NCI-H1092 (cell line): ENCODE data around the gene SMIM30.
"Not testable (repeated sequence)": the region's sequence is repeated elsewhere in the genome, so short reads cannot be mapped to it uniquely, and the experiment has no call there.

Experiments used
- DNase-seq: peaks from one replicate; lab custom pipeline; 2025; lab: John Stamatoyannopoulos, UW

SMIM30 gene

GRCh38 chr7:113118074-113118959 lies at the start of gene SMIM30:
Gene SMIM30 (minus strand): TSS chr7:113118554. CDS start chr7:113117578, 976 bp downstream.
- DNase-seq: peak; percentile 94

GRCh38 chr7:113166176-113166575 lies 47.8 kb upstream of the SMIM30 start:
- DNase-seq: not testable (repeated sequence)

GRCh38 chr7:113161050-113161449 lies 42.7 kb upstream of the SMIM30 start:
- DNase-seq: no peak

- DNase-seq: peak; percentile 34
Measured at GRCh38 chr7:113159746-113160339, 41.5 kb upstream of the SMIM30 start.

- DNase-seq: no peak
Measured at GRCh38 chr7:113158756-113159155, 40.4 kb upstream of the SMIM30 start.

- DNase-seq: no peak
Measured at GRCh38 chr7:113154117-113154516, 35.8 kb upstream of the SMIM30 start.

GRCh38 chr7:113144817-113145216 lies 26.5 kb upstream of the SMIM30 start:
- no peak for DNase-seq

- no peak for DNase-seq
Measured at GRCh38 chr7:113143486-113144257, 25.3 kb upstream of the SMIM30 start.

GRCh38 chr7:113142385-113143119 lies 24.2 kb upstream of the SMIM30 start:
- no peak for DNase-seq

GRCh38 chr7:113141803-113142202 lies 23.4 kb upstream of the SMIM30 start:
- DNase-seq: no peak

- no peak for DNase-seq
Measured at GRCh38 chr7:113140956-113141355, 22.6 kb upstream of the SMIM30 start.

GRCh38 chr7:113137241-113137640 lies 18.9 kb upstream of the SMIM30 start:
- no peak for DNase-seq

- no peak for DNase-seq
Measured at GRCh38 chr7:113134025-113134424, 15.7 kb upstream of the SMIM30 start.

GRCh38 chr7:113131367-113131766 lies 13.0 kb upstream of the SMIM30 start:
- no peak for DNase-seq

- DNase-seq: no peak
Measured at GRCh38 chr7:113128031-113128430, 9.7 kb upstream of the SMIM30 start.

- no peak for DNase-seq
Measured at GRCh38 chr7:113125728-113126127, 7.4 kb upstream of the SMIM30 start.

- no peak for DNase-seq
Measured at GRCh38 chr7:113122744-113123143, 4.4 kb upstream of the SMIM30 start.

- DNase-seq: no peak
Measured at GRCh38 chr7:113120647-113121046, 2.3 kb upstream of the SMIM30 start.

GRCh38 chr7:113119429-113119828 lies 1.1 kb upstream of the SMIM30 start:
- no peak for DNase-seq

- DNase-seq: not testable (repeated sequence)
Measured at GRCh38 chr7:113117374-113117774, 980 bp downstream of the SMIM30 start.

GRCh38 chr7:113113912-113114311 lies 4.4 kb downstream of the SMIM30 start:
- no peak for DNase-seq

- no peak for DNase-seq
Measured at GRCh38 chr7:113109718-113110117, 8.6 kb downstream of the SMIM30 start.
